GM19452 (cell line): ENCODE results near the gene CYP2A6.
"Not testable (repeated sequence)": the region's sequence is repeated elsewhere in the genome, so short reads cannot be mapped to it uniquely, and the experiment has no call there.

Experiments used
- ATAC-seq: cut with Tn5 transposase; IDR thresholded peaks from one replicate; pipeline ENCODE4 v1.9.1; 2021; ENCODE audit not compliant: unreplicated experiment

The CYP2A6 gene, protein sequence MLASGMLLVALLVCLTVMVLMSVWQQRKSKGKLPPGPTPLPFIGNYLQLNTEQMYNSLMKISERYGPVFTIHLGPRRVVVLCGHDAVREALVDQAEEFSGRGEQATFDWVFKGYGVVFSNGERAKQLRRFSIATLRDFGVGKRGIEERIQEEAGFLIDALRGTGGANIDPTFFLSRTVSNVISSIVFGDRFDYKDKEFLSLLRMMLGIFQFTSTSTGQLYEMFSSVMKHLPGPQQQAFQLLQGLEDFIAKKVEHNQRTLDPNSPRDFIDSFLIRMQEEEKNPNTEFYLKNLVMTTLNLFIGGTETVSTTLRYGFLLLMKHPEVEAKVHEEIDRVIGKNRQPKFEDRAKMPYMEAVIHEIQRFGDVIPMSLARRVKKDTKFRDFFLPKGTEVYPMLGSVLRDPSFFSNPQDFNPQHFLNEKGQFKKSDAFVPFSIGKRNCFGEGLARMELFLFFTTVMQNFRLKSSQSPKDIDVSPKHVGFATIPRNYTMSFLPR

DNA sequence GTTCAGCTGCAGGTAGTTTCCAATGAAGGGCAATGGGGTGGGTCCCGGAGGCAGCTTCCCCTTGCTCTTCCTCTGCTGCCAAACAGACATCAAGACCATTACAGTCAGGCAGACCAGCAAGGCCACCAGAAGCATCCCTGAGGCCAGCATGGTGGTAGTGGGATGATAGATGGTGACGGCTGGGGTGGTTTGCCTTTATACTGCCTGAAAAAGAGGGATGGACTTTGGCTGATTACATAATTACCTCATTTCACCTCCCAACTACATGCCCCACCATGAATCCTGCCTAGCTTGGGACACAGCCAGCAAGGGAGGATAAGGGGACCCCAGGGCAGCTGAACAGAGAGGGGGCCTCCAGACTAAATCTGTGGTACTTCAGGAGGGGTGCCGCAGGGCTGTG, at the start of gene CYP2A6:
Gene CYP2A6, minus strand, starts transcription at position 171 of the 400 bp plus-strand sequence. Its CDS starts 21 bp downstream, at position 150.
- ATAC-seq = not testable (repeated sequence)

DNA sequence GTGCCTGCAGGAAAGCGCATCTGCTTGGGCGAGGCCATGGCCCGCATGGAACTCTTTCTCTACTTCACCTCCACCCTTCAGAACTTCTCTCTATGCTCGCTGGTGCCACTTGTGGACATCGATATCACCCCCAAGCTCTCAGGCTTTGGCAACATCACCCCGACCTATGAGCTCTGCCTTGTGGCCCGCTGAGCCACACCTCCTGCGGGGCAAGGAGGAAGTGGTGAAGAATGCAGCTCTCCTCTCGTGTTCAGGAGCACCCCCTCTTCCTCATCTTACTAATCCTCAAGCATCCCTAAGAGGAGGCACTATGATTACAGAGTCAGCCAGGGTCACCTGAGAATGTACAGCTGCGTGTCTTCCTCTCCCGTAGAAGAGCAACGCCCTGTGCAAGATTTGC, 49.7 kb upstream of the CYP2A6 start:
- ATAC-seq = not testable (repeated sequence)

DNA sequence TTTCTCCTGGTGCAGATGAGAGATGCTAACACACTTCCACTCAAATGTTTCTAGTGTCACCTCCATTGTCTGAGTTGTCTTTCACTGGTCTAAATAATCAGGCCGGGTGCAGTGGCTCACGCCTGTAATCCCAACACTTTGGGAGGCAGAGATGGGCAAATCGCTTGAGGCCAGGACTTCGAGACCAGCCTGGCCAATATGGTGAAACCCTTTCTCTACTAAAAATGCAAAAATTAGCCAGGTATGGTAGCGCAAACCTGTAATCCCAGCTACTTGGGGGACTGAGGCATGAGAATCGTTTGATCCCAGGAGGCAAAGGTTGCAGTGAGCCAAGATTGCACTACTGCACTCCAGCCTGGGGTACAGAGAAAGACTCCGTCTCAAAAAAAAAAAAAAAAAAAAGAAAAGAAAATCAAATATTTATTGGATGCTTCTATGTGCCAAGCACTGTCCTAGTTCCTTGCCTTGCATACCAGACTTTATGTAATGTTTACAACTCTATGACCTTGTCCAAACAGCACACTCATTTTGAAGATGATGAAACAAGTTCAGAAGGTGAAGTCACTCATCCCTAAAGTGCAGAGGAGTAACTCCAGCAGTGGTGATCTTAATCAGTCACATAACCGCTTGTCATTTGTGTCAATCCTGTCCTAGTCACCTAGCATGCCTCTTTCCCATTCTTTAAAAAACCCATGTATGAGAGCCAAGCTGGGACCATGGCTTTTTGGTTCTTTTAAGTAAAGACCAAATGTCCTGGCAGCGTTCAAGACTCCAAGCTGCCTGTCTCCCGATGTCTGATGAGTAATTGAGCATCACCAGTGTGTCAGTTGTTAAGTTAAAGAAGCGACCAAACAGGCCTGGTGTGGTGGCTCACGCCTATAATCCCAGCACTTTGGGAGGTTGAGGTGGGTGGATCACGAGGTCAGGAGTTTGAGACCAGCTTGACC, 46.9 kb upstream of the CYP2A6 start:
- not testable (repeated sequence) for ATAC-seq

GRCh38 chr19:40896418-40896796, 46.2 kb upstream of the CYP2A6 start:
- ATAC-seq = no peak

DNA sequence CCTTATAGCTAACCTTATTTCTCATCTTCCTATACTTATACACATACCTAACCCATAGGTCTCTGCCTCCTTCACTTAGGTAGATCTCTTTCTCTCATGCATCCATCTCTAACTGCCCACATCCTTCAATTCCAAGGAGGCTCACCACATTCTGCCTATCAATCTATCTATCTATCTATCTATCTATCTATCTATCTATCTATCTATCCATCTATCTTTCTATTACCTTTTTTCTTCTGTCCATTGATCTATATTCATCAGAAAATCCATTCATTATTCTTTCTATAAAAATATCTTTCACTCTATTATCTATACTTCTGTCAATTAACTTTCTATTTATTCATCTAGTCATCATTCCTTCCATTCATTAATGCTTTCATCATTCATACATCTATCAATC, 42.9 kb upstream of the CYP2A6 start:
- no peak for ATAC-seq

DNA sequence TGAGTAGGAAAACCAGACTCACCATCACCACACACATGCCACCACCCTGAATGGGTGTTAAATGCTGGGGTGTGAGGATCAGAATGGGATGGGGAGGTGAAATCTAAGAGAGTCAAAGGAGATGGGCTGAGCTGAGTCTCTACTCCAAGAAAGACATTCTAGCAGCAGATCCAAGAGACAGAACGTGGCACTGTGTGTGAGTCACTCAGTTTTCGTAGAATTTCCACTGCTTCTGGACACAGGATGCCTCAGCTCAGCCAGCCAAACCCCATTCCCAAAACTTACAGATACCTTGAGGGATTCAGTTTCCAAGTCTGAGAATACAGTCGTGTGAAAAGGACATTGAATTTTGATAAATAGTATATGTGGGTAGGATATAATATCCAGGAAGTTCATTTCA, 39.1 kb upstream of the CYP2A6 start:
- ATAC-seq = no peak

GRCh38 chr19:40888191-40888590, 37.9 kb upstream of the CYP2A6 start:
- ATAC-seq = no peak

- not testable (repeated sequence) for ATAC-seq
Measured at GRCh38 chr19:40884187-40884931, 34.1 kb upstream of the CYP2A6 start.

DNA sequence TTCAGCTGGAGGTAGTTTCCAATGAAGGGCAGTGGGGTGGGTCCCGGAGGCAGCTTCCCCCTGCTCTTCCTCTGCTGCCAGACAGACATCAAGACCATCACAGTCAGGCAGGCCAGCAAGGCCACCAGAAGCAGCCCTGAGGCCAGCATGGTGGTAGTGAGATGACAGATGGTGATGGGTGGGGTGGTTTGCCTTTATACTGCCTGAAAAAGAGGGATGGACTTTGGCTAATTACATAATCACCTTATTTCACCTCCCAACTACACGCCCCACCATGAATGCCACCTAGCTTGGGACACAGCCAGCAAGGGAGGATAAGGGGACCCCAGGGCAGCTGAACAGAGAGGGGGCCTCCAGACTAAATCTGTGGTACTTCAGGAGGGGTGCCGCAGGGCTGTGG, 31.8 kb upstream of the CYP2A6 start, which contains the start of gene CYP2A7:
Gene CYP2A7, minus strand, starts transcription at position 170 of the 400 bp plus-strand sequence. Its CDS starts 21 bp downstream, at position 149.
- not testable (repeated sequence) for ATAC-seq

- not testable (repeated sequence) for ATAC-seq
Measured at GRCh38 chr19:40879349-40879748, 29.1 kb upstream of the CYP2A6 start.

DNA sequence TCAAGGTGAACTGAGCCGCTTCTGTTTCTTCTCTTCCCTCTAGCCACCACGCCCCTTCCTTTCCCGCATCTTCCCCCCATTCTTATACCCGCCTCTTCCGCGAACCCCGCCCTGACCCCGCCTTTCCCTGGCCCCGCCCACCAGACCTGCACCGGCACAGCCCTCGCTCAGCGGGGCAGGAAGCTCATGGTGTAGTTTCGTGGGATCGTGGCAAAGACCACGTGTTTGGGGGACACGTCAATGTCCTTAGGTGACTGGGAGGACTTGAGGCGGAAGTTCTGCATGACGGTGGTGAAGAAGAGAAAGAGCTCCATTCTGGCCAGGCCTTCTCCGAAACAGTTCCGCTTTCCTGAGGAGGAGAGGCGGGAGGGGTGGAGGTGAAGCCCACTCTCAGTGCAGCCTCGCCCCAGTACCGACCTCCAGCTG, 25.3 kb upstream of the CYP2A6 start:
- not testable (repeated sequence) for ATAC-seq

DNA sequence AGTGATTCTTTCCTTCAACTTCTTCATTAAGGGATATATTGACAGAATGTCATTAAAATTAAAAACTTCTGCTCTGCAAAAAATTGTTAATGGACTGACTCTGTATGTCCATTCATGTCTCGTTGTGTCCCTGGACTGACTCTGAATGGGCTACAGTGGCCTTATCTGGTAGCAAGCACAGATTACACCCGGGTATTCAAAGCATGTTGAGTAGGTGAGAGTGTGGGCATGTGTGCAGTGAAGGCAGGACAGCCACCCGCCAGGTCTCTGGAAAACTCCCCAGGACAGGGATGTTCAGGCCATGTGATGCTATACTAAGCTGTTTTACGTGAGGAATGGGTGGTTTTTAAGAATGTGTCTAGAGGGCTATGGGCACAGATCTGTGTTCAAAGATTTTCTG, 24.6 kb upstream of the CYP2A6 start:
- ATAC-seq = not testable (repeated sequence)

GRCh38 chr19:40873873-40874272, 23.6 kb upstream of the CYP2A6 start:
- ATAC-seq = not testable (repeated sequence)

- ATAC-seq = no peak
Measured at GRCh38 chr19:40872209-40872608, 22.0 kb upstream of the CYP2A6 start.

- no peak for ATAC-seq
Measured at GRCh38 chr19:40867701-40868100, 17.5 kb upstream of the CYP2A6 start.

GRCh38 chr19:40864739-40865496, 14.7 kb upstream of the CYP2A6 start:
- ATAC-seq = not testable (repeated sequence)

DNA sequence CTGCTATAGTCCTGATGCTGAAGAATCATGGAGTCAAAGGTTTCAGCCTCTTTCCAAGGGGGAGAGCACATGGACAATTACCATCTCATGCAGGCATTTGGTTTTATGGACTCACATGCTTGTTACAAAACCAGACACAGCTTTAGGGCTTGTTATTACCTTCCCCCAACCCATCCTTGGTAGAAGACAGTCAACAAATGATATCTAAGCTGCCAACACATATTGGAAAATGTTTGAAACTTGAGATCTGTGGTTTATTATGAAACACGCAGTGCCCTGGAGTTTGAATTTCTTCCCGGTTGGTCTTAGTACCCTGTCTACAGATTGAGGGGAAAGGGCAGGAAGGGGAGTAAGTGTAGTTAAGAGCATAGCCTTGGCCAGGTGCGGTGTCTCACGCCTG, 12.5 kb upstream of the CYP2A6 start:
- ATAC-seq = no peak

GRCh38 chr19:40862333-40862732, 12.1 kb upstream of the CYP2A6 start:
- no peak for ATAC-seq

GRCh38 chr19:40858109-40858508, 7.9 kb upstream of the CYP2A6 start:
- no peak for ATAC-seq
